HCT116 (cell line): ENCODE measurements around the gene BMP7. TPM values are rescaled to one million over a fixed set of nuclear protein-coding genes. Genes with fewer than 3 reads are reported as not detected.

ENCODE experiments used
- ATAC-seq: fragments of 200-7000 bp; cut with Tn5 transposase; 2 replicates; pipeline ENCODE4 v1.9.1; 2020; ENCODE audit warnings: mild to moderate bottlenecking, moderate library complexity
- BruUV-seq: library from RNA; stranded (reverse); fragments of 400-500 nt; replicated peaks from 2 replicates; lab custom pipeline; 2021; lab: Mats Ljungman, UMichigan
- CTCF ChIA-PET: fragments of 300-600 bp; sonication (Branson Sonifier 250); formaldehyde crosslinking; loops from one replicate; lab custom pipeline; 2021; ENCODE audit warnings: antibody characterized with exemption; lab: Charles Lee
- POLR2A ChIA-PET: fragments of 300-600, 350-600 bp; sonication (Branson Sonifier 250); formaldehyde crosslinking; loops from one replicate; lab custom pipeline; 2021; ENCODE audit warnings: antibody characterized with exemption; lab: Charles Lee
- RAD21 ChIA-PET, 2 experiments: fragments of 300-600 bp; sonication (Branson Sonifier 250); formaldehyde crosslinking; loops; one replicate each; lab custom pipeline; 2023; ENCODE audit warnings: low total read pairs in 2 of 2; ENCODE audit not compliant: uncharacterized antibody in 2 of 2, unreplicated experiment in 2 of 2, low non-redundant PET in 1 of 2; lab: Charles Lee
- DNase-seq: peaks from one replicate; pipeline ENCODE4 v3.0.0-alpha.2; 2010; ENCODE audit warnings: low read depth, low spot score
- H2AFZ ChIP-seq: fragments of 200-600 bp; shearing (Covaris generic), sonication (generic); 2 replicates; pipeline ENCODE4 v1.6.1; 2017; ENCODE audit warnings: low read depth, mixed run types, mixed read lengths, antibody characterized with exemption, low read length; ENCODE audit not compliant: poor library complexity, severe bottlenecking
- H3K27ac ChIP-seq: 2 replicates; pipeline ENCODE4 v1.5.1; 2012; ENCODE audit warnings: low read depth, low read length
- H3K27me3 ChIP-seq: fragments of 200-600 bp; sonication (generic); 2 replicates; pipeline ENCODE4 v1.6.1; 2016; ENCODE audit warnings: mixed run types, low read length, mixed read lengths; ENCODE audit not compliant: insufficient read depth
- H3K36me3 ChIP-seq, 2 experiments: fragments of 200-500 bp in 1 of 2; fragments of 200-600 bp in 1 of 2; sonication (Bioruptor generic) in 1 of 2; sonication (generic) in 1 of 2; 2 replicates each; pipeline versions ENCODE4 v1.5.1 to v1.6.1; 2014 to 2016; ENCODE audit warnings: low read length in 2 of 2, inconsistent platforms in 1 of 2, mixed read lengths in 1 of 2, mixed run types in 1 of 2; ENCODE audit not compliant: insufficient read depth in 2 of 2, control insufficient read depth in 1 of 2
- H3K4me1 ChIP-seq, 2 experiments: fragments of 200-600 bp in 1 of 2; sonication (generic) in 1 of 2; 2 replicates each; pipeline versions ENCODE4 v1.5.1 to v1.6.1; 2012 to 2017; ENCODE audit warnings: low read length in 2 of 2, inconsistent platforms in 1 of 2, mild to moderate bottlenecking in 1 of 2, mixed read lengths in 1 of 2, mixed run types in 1 of 2, moderate library complexity in 1 of 2; ENCODE audit not compliant: insufficient read depth in 2 of 2, control insufficient read depth in 1 of 2
- H3K4me2 ChIP-seq: fragments of 200-600 bp; sonication (generic); 2 replicates; pipeline ENCODE4 v1.6.1; 2017; ENCODE audit warnings: mixed run types, low read length, mixed read lengths
- H3K4me3 ChIP-seq, 2 experiments: fragments of 200-600 bp in 1 of 2; sonication (generic) in 1 of 2; replicated peaks in 1 of 2; 2 replicates each; pipeline ENCODE4 v1.5.1; 2011 to 2016; ENCODE audit warnings: low read length in 2 of 2, control low read depth in 1 of 2, low read depth in 1 of 2, mild to moderate bottlenecking in 1 of 2, mixed read lengths in 1 of 2, mixed run types in 1 of 2
- H3K79me2 ChIP-seq: fragments of 200-600 bp; sonication (generic); 2 replicates; pipeline ENCODE4 v1.6.1; 2017; ENCODE audit warnings: mild to moderate bottlenecking, mixed run types, low read length, moderate library complexity, mixed read lengths; ENCODE audit not compliant: insufficient read depth
- H3K9ac ChIP-seq: fragments of 200-600 bp; sonication (generic); 2 replicates; pipeline ENCODE4 v1.6.1; 2016; ENCODE audit warnings: low read length, mixed read lengths
- H3K9me2 ChIP-seq: fragments of 200-600 bp; sonication (generic), shearing (Covaris generic); 2 replicates; pipeline ENCODE4 v1.6.1; 2017; ENCODE audit warnings: mixed run types, mild to moderate bottlenecking, moderate library complexity; ENCODE audit not compliant: insufficient read depth
- H3K9me3 ChIP-seq, 2 experiments: fragments of 200-500 bp in 1 of 2; fragments of 200-600 bp in 1 of 2; sonication (Bioruptor generic) in 1 of 2; sonication (generic) in 1 of 2; 2 replicates each; pipeline ENCODE4 v1.6.1; 2014 to 2017; ENCODE audit warnings: low read length in 2 of 2, mixed read lengths in 2 of 2, inconsistent platforms in 1 of 2, low read depth in 1 of 2, mild to moderate bottlenecking in 1 of 2, mixed run types in 1 of 2, moderate library complexity in 1 of 2; ENCODE audit not compliant: control insufficient read depth in 1 of 2, insufficient read depth in 1 of 2
- H4K20me1 ChIP-seq: fragments of 200-600 bp; sonication (generic), shearing (Covaris generic); 2 replicates; pipeline ENCODE4 v1.6.1; 2017; ENCODE audit warnings: mixed run types, mild to moderate bottlenecking, moderate library complexity; ENCODE audit not compliant: insufficient read depth
- CTCF ChIP-seq, 3 experiments: fragments of 200-600 bp in 1 of 3; sonication (generic) in 1 of 3; IDR thresholded peaks in 2 of 3; conservative IDR thresholded peaks in 1 of 3; 2 replicates each; pipeline ENCODE4 v1.5.1; 2012 to 2017; ENCODE audit warnings: low read depth in 2 of 3, low read length in 2 of 3, antibody characterized with exemption in 1 of 3, borderline replicate concordance in 1 of 3, control low read depth in 1 of 3, mild to moderate bottlenecking in 1 of 3, mixed read lengths in 1 of 3, mixed run types in 1 of 3, moderate library complexity in 1 of 3; ENCODE audit not compliant: insufficient read depth in 1 of 3
- EGR1 ChIP-seq: IDR thresholded peaks from 2 replicates; pipeline ENCODE4 v1.6.1; 2012; ENCODE audit warnings: low read depth
- ELF1 ChIP-seq: IDR thresholded peaks from 2 replicates; pipeline ENCODE4 v1.6.1; 2012; ENCODE audit warnings: low read depth, borderline replicate concordance
- JUND ChIP-seq: IDR thresholded peaks from 2 replicates; pipeline ENCODE4 v1.6.1; 2012
- POLR2AphosphoS5 ChIP-seq: IDR thresholded peaks from 2 replicates; pipeline ENCODE4 v1.6.1; 2011; ENCODE audit warnings: mild to moderate bottlenecking, low read depth, low read length, moderate library complexity
- RAD21 ChIP-seq: IDR thresholded peaks from 2 replicates; pipeline ENCODE4 v1.6.1; 2012; ENCODE audit warnings: low read depth, mild to moderate bottlenecking
- REST ChIP-seq: IDR thresholded peaks from 2 replicates; pipeline ENCODE4 v1.6.1; 2012; ENCODE audit warnings: low read depth
- SIN3A ChIP-seq: IDR thresholded peaks from 2 replicates; pipeline ENCODE4 v1.6.1; 2012; ENCODE audit warnings: low read depth
- SP1 ChIP-seq: IDR thresholded peaks from 2 replicates; pipeline ENCODE4 v1.6.1; 2012; ENCODE audit warnings: low read depth
- SRF ChIP-seq: IDR thresholded peaks from 2 replicates; pipeline ENCODE4 v1.6.1; 2012; ENCODE audit warnings: low read depth
- TCF7L2 ChIP-seq: IDR thresholded peaks from 2 replicates; pipeline ENCODE4 v1.7.0; 2011; ENCODE audit warnings: borderline replicate concordance, inconsistent platforms; ENCODE audit not compliant: insufficient read depth, insufficient read length; ENCODE audit errors: extremely low read depth
- ZBTB33 ChIP-seq: IDR thresholded peaks from 2 replicates; pipeline ENCODE4 v1.6.1; 2011; ENCODE audit warnings: mild to moderate bottlenecking, low read length, moderate library complexity; ENCODE audit not compliant: insufficient replicate concordance; ENCODE audit errors: extremely low read depth
- ZFX ChIP-seq: fragments of 450-650 bp; IDR thresholded peaks from 2 replicates; pipeline ENCODE4 v1.6.1; 2017
- intact Hi-C: fragments of 100-400 bp; cut with micrococcal nuclease; formaldehyde crosslinking; loops from 2 replicates; pipeline ENCODE4 v1.10.0; 2022
- total RNA-seq: library from RNA; stranded (reverse); gene quantifications from one replicate; pipeline ENCODE4 v1.2.1, GENCODE V29; 2021; ENCODE audit not compliant: unreplicated experiment
- TF ChIP-seq, protein P1 (sequence below): IDR thresholded peaks from 2 replicates; pipeline ENCODE4 v1.6.1; 2012

Gene BMP7
- total RNA-seq, 1 experiment from 2014 or later, result 7.0 TPM

- ATAC-seq (no peak), DNase-seq (no peak)
- intact Hi-C loops, result no loop called here
- H3K4me2 ChIP-seq, result no peak overlapping the region
- ChIA-PET CTCF (no interaction called here), RAD21 (no interaction called here), POLR2A (no interaction called here)
- no peak overlapping the region for H2AFZ ChIP-seq
- no peaks in the 10 kb centered on the region for H3K9me3 ChIP-seq
- H3K4me3 ChIP-seq, result no peak overlapping the region
- TF ChIP-seq, protein P1, sequence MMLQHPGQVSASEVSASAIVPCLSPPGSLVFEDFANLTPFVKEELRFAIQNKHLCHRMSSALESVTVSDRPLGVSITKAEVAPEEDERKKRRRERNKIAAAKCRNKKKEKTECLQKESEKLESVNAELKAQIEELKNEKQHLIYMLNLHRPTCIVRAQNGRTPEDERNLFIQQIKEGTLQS, result no peak
- TF ChIP-seq TCF7L2, result no peak
- TF ChIP-seq REST, result no peak
- TF ChIP-seq ZBTB33, result no peak
- TF ChIP-seq JUND, result no peak
- TF ChIP-seq RAD21, result no peak
- TF ChIP-seq POLR2AphosphoS5, result no peak
- no peak for TF ChIP-seq EGR1
- no peak for TF ChIP-seq SP1
- no peak for TF ChIP-seq ZFX
- TF ChIP-seq SIN3A, result no peak
- TF ChIP-seq ELF1, result no peak
- TF ChIP-seq CTCF (IDR thresholded peaks at IDR 0.05 in 2 of 3, conservative IDR thresholded peaks at IDR 0.05 in 1 of 3; ENCODE audit: borderline replicate concordance in 1 of 3, insufficient read depth in 1 of 3, low read depth in 2 of 3, low read length in 2 of 3), result no peak
- no peak for TF ChIP-seq SRF
- no peak overlapping the region for H3K27ac ChIP-seq
- peaks cover 0 to 4% of the 10 kb centered on the region in 2 experiments; a peak in 2 of 4 replicates for H3K4me1 ChIP-seq
- no peaks in the 10 kb centered on the region for H4K20me1 ChIP-seq
- H3K27me3 ChIP-seq, result no peaks in the 10 kb centered on the region
- H3K9me2 ChIP-seq, result no peaks in the 10 kb centered on the region
- no TSS peak for BruUV-seq
- no peaks in the 10 kb centered on the region for H3K36me3 ChIP-seq
- no peak overlapping the region for H3K9ac ChIP-seq
- no peaks in the 10 kb centered on the region for H3K79me2 ChIP-seq
Measured at GRCh38 chr20:57261457-57262251, 4.8 kb downstream of the BMP7 start.
